ENCODE results near the gene TEX22.

Gene TEX22

DNA sequence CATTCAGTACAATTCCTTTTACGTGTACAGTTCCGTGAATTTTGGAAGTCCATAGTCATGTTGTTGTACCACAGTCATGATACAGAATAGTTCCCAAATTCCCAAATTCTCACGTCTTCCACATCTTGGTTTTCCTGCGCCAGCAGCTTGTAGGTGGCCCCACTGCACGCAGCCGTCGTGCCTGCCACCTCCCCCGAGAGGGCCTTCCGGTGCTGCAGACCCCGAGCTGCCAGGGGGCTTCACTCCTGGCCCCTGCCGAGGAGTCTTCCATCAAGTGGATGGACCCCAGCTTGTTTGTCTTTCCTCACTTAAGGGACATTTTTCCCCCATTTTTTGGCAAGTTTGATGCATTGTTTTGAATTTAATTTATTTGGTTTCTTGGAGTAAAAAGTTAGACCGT is 38.1 kb downstream of the TEX22 start:
- TF ChIP-seq TEAD4 (IDR thresholded peaks at IDR 0.05) (no peak), CREB1 (IDR thresholded peaks at IDR 0.05; ENCODE audit: low read depth) (no peak), EGR1 (IDR thresholded peaks at IDR 0.05) (no peak), TCF12 (IDR thresholded peaks at IDR 0.05; ENCODE audit: low read depth) (no peak), NFIC (IDR thresholded peaks at IDR 0.05) (no peak), TAF1 (IDR thresholded peaks at IDR 0.05; ENCODE audit: low read depth) (no peak), RAD21 (IDR thresholded peaks at IDR 0.05; ENCODE audit: low read depth) (no peak), ZBTB7A (IDR thresholded peaks at IDR 0.05; ENCODE audit: low read depth) (no peak), YY1 (IDR thresholded peaks at IDR 0.05; ENCODE audit: low read depth) (no peak), USF1 (IDR thresholded peaks at IDR 0.05) (no peak), CEBPB (IDR thresholded peaks at IDR 0.05) (no peak), EP300 (IDR thresholded peaks at IDR 0.05; ENCODE audit: borderline replicate concordance) (no peak), FOXM1 (IDR thresholded peaks at IDR 0.05; ENCODE audit: borderline replicate concordance, low read depth) (no peak)
- TF ChIP-seq, protein P1, sequence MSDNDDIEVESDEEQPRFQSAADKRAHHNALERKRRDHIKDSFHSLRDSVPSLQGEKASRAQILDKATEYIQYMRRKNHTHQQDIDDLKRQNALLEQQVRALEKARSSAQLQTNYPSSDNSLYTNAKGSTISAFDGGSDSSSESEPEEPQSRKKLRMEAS (IDR thresholded peaks at IDR 0.05) = no peak
- TF ChIP-seq, protein P2, sequence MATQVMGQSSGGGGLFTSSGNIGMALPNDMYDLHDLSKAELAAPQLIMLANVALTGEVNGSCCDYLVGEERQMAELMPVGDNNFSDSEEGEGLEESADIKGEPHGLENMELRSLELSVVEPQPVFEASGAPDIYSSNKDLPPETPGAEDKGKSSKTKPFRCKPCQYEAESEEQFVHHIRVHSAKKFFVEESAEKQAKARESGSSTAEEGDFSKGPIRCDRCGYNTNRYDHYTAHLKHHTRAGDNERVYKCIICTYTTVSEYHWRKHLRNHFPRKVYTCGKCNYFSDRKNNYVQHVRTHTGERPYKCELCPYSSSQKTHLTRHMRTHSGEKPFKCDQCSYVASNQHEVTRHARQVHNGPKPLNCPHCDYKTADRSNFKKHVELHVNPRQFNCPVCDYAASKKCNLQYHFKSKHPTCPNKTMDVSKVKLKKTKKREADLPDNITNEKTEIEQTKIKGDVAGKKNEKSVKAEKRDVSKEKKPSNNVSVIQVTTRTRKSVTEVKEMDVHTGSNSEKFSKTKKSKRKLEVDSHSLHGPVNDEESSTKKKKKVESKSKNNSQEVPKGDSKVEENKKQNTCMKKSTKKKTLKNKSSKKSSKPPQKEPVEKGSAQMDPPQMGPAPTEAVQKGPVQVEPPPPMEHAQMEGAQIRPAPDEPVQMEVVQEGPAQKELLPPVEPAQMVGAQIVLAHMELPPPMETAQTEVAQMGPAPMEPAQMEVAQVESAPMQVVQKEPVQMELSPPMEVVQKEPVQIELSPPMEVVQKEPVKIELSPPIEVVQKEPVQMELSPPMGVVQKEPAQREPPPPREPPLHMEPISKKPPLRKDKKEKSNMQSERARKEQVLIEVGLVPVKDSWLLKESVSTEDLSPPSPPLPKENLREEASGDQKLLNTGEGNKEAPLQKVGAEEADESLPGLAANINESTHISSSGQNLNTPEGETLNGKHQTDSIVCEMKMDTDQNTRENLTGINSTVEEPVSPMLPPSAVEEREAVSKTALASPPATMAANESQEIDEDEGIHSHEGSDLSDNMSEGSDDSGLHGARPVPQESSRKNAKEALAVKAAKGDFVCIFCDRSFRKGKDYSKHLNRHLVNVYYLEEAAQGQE (IDR thresholded peaks at IDR 0.05; ENCODE audit: low read depth) = no peak

DNA sequence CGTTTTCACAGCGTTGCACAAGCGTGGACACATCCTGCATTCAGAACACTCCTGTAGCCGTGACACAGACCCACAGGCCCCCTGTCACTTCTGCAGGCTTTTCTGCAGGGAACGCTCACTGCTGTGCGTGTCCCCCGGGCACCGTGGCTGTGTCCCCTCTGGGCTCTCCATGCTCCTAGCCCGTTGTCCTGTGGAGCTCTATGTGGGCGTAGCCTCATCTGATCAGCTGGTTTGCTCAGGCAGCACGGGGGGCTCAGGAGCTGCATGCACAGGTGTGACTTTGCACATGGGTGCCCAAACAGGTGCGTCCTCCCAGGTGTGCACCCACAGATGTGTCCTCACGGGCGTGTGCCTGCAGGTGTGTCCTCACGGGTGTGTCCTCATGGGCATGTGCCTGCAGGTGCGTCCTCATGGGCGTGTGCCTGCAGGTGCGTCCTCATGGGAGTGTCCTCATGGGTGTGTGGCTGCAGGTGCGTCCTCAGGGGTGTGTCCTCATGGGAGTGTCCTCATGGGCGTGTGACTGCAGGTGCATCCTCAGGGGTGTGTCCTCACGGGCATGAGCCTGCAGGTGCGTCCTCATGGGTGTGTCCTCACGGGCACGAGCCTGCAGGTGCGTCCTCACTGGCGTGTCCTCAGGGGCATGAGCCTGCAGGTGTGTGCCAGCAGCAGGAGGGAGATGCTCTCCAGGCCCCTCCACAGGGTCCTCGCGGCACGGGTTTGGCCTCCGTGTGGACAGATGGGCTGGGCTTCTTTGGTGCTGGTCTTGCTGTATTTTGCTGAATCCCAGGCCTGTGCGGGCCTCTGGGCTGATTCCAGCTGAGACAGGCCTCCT is 38.8 kb downstream of the TEX22 start:
- no peak for TF ChIP-seq TEAD4 (IDR thresholded peaks at IDR 0.05)
- TF ChIP-seq CEBPB (IDR thresholded peaks at IDR 0.05) = no peak
- TF ChIP-seq CREB1 (IDR thresholded peaks at IDR 0.05; ENCODE audit: low read depth) = no peak
- no peak for TF ChIP-seq RAD21 (IDR thresholded peaks at IDR 0.05; ENCODE audit: low read depth)
- TF ChIP-seq TCF12 (IDR thresholded peaks at IDR 0.05; ENCODE audit: low read depth) = no peak; the same call in 1 of the 2 replicates
- no peak for TF ChIP-seq NFIC (IDR thresholded peaks at IDR 0.05)
- TF ChIP-seq, protein P2 (IDR thresholded peaks at IDR 0.05; ENCODE audit: low read depth) = no peak
- no peak for TF ChIP-seq YY1 (IDR thresholded peaks at IDR 0.05; ENCODE audit: low read depth)
- no peak for TF ChIP-seq TAF1 (IDR thresholded peaks at IDR 0.05; ENCODE audit: low read depth)
- TF ChIP-seq EGR1 (IDR thresholded peaks at IDR 0.05) = no peak
- TF ChIP-seq, protein P1 (IDR thresholded peaks at IDR 0.05) = no peak
- no peak for TF ChIP-seq FOXM1 (IDR thresholded peaks at IDR 0.05; ENCODE audit: borderline replicate concordance, low read depth)
- TF ChIP-seq ZBTB7A (IDR thresholded peaks at IDR 0.05; ENCODE audit: low read depth) = no peak
- no peak for TF ChIP-seq EP300 (IDR thresholded peaks at IDR 0.05; ENCODE audit: borderline replicate concordance)
- TF ChIP-seq USF1 (IDR thresholded peaks at IDR 0.05) = no peak

GRCh38 chr14:105437723-105438500 is 39.6 kb downstream of the TEX22 start:
- TF ChIP-seq, protein P1 (IDR thresholded peaks at IDR 0.05) = no peak
- TF ChIP-seq ZBTB7A (IDR thresholded peaks at IDR 0.05; ENCODE audit: low read depth) (no peak), EGR1 (IDR thresholded peaks at IDR 0.05) (no peak), NFIC (IDR thresholded peaks at IDR 0.05) (no peak), FOXM1 (IDR thresholded peaks at IDR 0.05; ENCODE audit: borderline replicate concordance, low read depth) (no peak), RAD21 (IDR thresholded peaks at IDR 0.05; ENCODE audit: low read depth) (no peak), CEBPB (IDR thresholded peaks at IDR 0.05) (no peak), YY1 (IDR thresholded peaks at IDR 0.05; ENCODE audit: low read depth) (no peak)
- TF ChIP-seq, protein P2 (IDR thresholded peaks at IDR 0.05; ENCODE audit: low read depth) = no peak
